ENCODE data around the gene AKAP8. TPM values are rescaled to one million over a fixed set of nuclear protein-coding genes. Genes with fewer than 3 reads are reported as not detected.

The AKAP8 gene
- total RNA-seq = 10 to 100 TPM; 17.4 to 32.4 (median 21.7) TPM

- WGBS, 2 donors = 0% methylated on average over 19 of the region's 111 CpGs; no CpG with 5 or more reads in 1 of the 2 donors
- peak; percentile 88 for DNase-seq
- Histone ChIP-seq H3K9me3 (no peaks in the 10 kb centered on the region), H3K4me3 (peak within 1 kb of the TSS; percentile 74 to 100 (median 96)), H3K36me3 (peaks cover 0 to 18% (median 0%) of the 10 kb centered on the region in 3 donors), H3K27ac (peak within 1 kb of the TSS; percentile 94 to 99 (median 97)), H3K4me1 (peaks cover 23 to 52% (median 45%) of the 10 kb centered on the region in 3 donors), H3K27me3 (no peaks in the 10 kb centered on the region)
- intact Hi-C loops (cut with DNase I) = loop anchor here (10.0 kb wide), 1 partner anchor 115 kb away; no protein-coding TSS in a partner anchor
- TF ChIP-seq CTCF (IDR thresholded peaks at IDR 0.05) (no peak), POLR2A (IDR thresholded peaks at IDR 0.05) (peak in 3 of 4 donors; percentile 58 to 82 (median 71))
Observed at GRCh38 chr19:15379083-15379998, at the start of gene AKAP8. Gene AKAP8, minus strand, starts transcription at chr19:15379787. Its CDS starts 56 bp downstream, at chr19:15379731.

GRCh38 chr19:15427991-15428471 lies 48.4 kb upstream of the AKAP8 start:
- Histone ChIP-seq H3K36me3 (peaks cover 37 to 76% (median 49%) of the 10 kb centered on the region in 3 donors), H3K4me1 (peaks cover 20 to 43% (median 24%) of the 10 kb centered on the region in 3 donors)
- intact Hi-C loops (cut with DNase I) = no loop called here

GRCh38 chr19:15427350-15427700 lies 47.7 kb upstream of the AKAP8 start:
- H3K4me1 ChIP-seq = peaks cover 17 to 45% (median 26%) of the 10 kb centered on the region in 3 donors
- WGBS, 2 donors = 97% methylated on average over 10 to 16 of the region's 25 CpGs
- no peak for DNase-seq
- peaks cover 42 to 83% (median 56%) of the 10 kb centered on the region in 3 donors for H3K36me3 ChIP-seq
- no peak for TF ChIP-seq POLR2A (IDR thresholded peaks at IDR 0.05)
- no peak for TF ChIP-seq CTCF (IDR thresholded peaks at IDR 0.05)
- no peaks in the 10 kb centered on the region for H3K9me3 ChIP-seq
- intact Hi-C loops (cut with DNase I) = no loop called here
- H3K27ac ChIP-seq = no peak overlapping the region
- H3K27me3 ChIP-seq = no peaks in the 10 kb centered on the region
- H3K4me3 ChIP-seq = no peak overlapping the region

More at GRCh38 chr19:15427991-15428471, 48.4 kb upstream of the AKAP8 start:
- DNase-seq = no peak
- Histone ChIP-seq H3K4me3 (no peak overlapping the region), H3K27me3 (no peaks in the 10 kb centered on the region), H3K9me3 (no peaks in the 10 kb centered on the region), H3K27ac (no peak overlapping the region)
- 87 to 95% methylated on average over 15 to 22 of the region's 35 CpGs for WGBS, 2 donors
- TF ChIP-seq POLR2A (IDR thresholded peaks at IDR 0.05) (no peak), CTCF (IDR thresholded peaks at IDR 0.05) (no peak)

- H3K27me3 ChIP-seq = no peaks in the 10 kb centered on the region
Observed at GRCh38 chr19:15426485-15427349, 47.1 kb upstream of the AKAP8 start.

More at GRCh38 chr19:15426485-15427349, 47.1 kb upstream of the AKAP8 start:
- Histone ChIP-seq H3K4me1 (peaks cover 14 to 47% (median 29%) of the 10 kb centered on the region in 3 donors), H3K4me3 (no peak overlapping the region), H3K9me3 (no peaks in the 10 kb centered on the region), H3K27ac (no peak overlapping the region), H3K36me3 (peaks cover 43 to 89% (median 59%) of the 10 kb centered on the region in 3 donors)
- DNase-seq = no peak
- no peak for TF ChIP-seq CTCF (IDR thresholded peaks at IDR 0.05)
- TF ChIP-seq POLR2A (IDR thresholded peaks at IDR 0.05) = no peak
- intact Hi-C loops (cut with DNase I) = no loop called here
- WGBS, 2 donors = 69 to 77% methylated on average over 6 of the region's 16 CpGs

Measured in esophagus squamous epithelium (tissue), 5 donors.